Coronary artery (tissue), 2 donors: Measurements from ENCODE around the gene KCNG2.

Experiments used
- DNase-seq: peaks from one replicate; pipeline ENCODE4 v3.0.0-alpha.2; 2017; ENCODE audit warnings: low spot score
- H3K27ac ChIP-seq, 2 donors: fragments of 200-600 bp; sonication (generic); one replicate each; pipeline ENCODE4 v1.5.1; 2016 to 2019
- H3K4me3 ChIP-seq: fragments of 200-600 bp; sonication (generic); 2 replicates; pipeline ENCODE4 v1.5.1; 2016; ENCODE audit warnings: mild to moderate bottlenecking, moderate library complexity
- CTCF ChIP-seq: fragments of 200-600 bp; sonication (generic); IDR thresholded peaks from one replicate; pipeline ENCODE4 v1.5.1; 2019; ENCODE audit warnings: antibody characterized with exemption

KCNG2 gene

GRCh38 chr18:79770826-79771225, 26.9 kb upstream of the KCNG2 start:
- no peak for DNase-seq
- TF ChIP-seq CTCF = no peak
- no peak overlapping the region for H3K4me3 ChIP-seq
- no peak overlapping the region for H3K27ac ChIP-seq

GRCh38 chr18:79771446-79772107, 26.2 kb upstream of the KCNG2 start:
- H3K4me3 ChIP-seq = no peak overlapping the region
- no peak for TF ChIP-seq CTCF
- DNase-seq = no peak
- H3K27ac ChIP-seq = no peak overlapping the region

GRCh38 chr18:79772108-79772864, 25.5 kb upstream of the KCNG2 start:
- H3K27ac ChIP-seq = no peak overlapping the region
- no peak for TF ChIP-seq CTCF
- DNase-seq = no peak
- no peak overlapping the region for H3K4me3 ChIP-seq

- no peak overlapping the region for H3K27ac ChIP-seq
- DNase-seq = no peak
- H3K4me3 ChIP-seq = no peak overlapping the region
- no peak for TF ChIP-seq CTCF
Observed at GRCh38 chr18:79772865-79773696, 24.7 kb upstream of the KCNG2 start.

GRCh38 chr18:79774111-79774510, 23.6 kb upstream of the KCNG2 start:
- TF ChIP-seq CTCF = no peak
- DNase-seq = no peak
- H3K27ac ChIP-seq = no peak overlapping the region
- H3K4me3 ChIP-seq = no peak overlapping the region

- no peak overlapping the region for H3K27ac ChIP-seq
- H3K4me3 ChIP-seq = no peak overlapping the region
- no peak for DNase-seq
- no peak for TF ChIP-seq CTCF
Observed at GRCh38 chr18:79775441-79776221, 22.1 kb upstream of the KCNG2 start.
